ENCODE results near the gene ARFGAP1.

DNA sequence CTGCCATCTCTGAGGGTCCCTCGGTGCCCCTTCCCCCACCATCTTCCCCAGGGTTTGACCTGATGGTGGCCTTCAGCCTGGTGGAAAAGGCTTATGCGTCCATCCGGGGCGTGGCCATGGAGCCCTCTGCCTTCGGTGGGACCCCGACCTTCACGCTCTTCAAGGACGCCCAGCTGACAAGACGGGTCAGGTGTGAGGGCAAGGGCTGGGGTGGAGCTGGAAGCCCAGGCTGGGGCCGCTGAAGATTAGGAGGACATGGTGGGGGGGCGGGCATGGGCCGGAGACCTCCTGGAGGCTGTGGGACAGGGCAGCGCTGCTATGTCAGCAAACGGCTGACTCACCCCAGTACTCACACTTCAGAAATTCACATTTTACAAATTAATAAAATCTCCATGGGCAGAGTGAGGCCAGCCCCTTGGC, 43.9 kb downstream of the ARFGAP1 start:
- TF ChIP-seq ZNF207 (IDR thresholded peaks at IDR 0.05; ENCODE audit: borderline replicate concordance) (no peak), CBFB (IDR thresholded peaks at IDR 0.05; ENCODE audit: low read depth) (no peak), ESRRA (IDR thresholded peaks at IDR 0.05; ENCODE audit: low read length) (no peak)

All from GM12878 (cell line).